Tibial nerve (tissue), 4 donors: ENCODE results near the gene UQCR11. TPM values are rescaled to one million over a fixed set of nuclear protein-coding genes. Genes with fewer than 3 reads are reported as not detected.

Experiments
- DNase-seq, 2 donors: peaks; one replicate each; pipeline ENCODE4 v3.0.0-alpha.2; 2019; ENCODE audit warnings: low spot score in 2 of 2
- H3K27ac ChIP-seq, 4 donors: fragments of 200-600 bp; sonication (generic) in 3 of 4; one replicate each; pipeline ENCODE4 v1.5.1; 2017 to 2019; ENCODE audit warnings: mild to moderate bottlenecking in 1 of 4
- H3K27me3 ChIP-seq, 2 donors: fragments of 200-600 bp; sonication (generic) in 1 of 2; one replicate each; pipeline versions ENCODE4 v1.5.1 to v1.6.0; 2017 to 2019
- H3K36me3 ChIP-seq, 3 donors: fragments of 200-600 bp; sonication (generic); one replicate each; pipeline ENCODE4 v1.5.1; 2018 to 2019
- H3K4me1 ChIP-seq, 4 donors: fragments of 200-600 bp; sonication (generic) in 3 of 4; one replicate each; pipeline ENCODE4 v1.5.1; 2017 to 2019
- H3K4me3 ChIP-seq, 4 donors: fragments of 200-600 bp; sonication (generic) in 3 of 4; one replicate each; pipeline ENCODE4 v1.5.1; 2017 to 2019; ENCODE audit warnings: mild to moderate bottlenecking in 1 of 4, moderate library complexity in 1 of 4
- H3K9me3 ChIP-seq, 4 donors: fragments of 200-600 bp; sonication (generic) in 3 of 4; one replicate each; pipeline ENCODE4 v1.5.1; 2017 to 2019
- CTCF ChIP-seq, 5 experiments: fragments of 200-600 bp in 3 of 5; fragments of 450-650 bp in 2 of 5; sonication (generic) in 3 of 5; IDR thresholded peaks; one replicate each; pipeline ENCODE4 v1.5.1; 2016 to 2019; ENCODE audit warnings: antibody characterized with exemption in 5 of 5, mild to moderate bottlenecking in 3 of 5, moderate library complexity in 2 of 5
- EP300 ChIP-seq, 2 donors: sonication (generic); formaldehyde crosslinking; IDR thresholded peaks; one replicate each; pipeline ENCODE4 v1.6.1; 2017; ENCODE audit warnings: antibody characterized with exemption in 2 of 2, mild to moderate bottlenecking in 1 of 2
- POLR2A ChIP-seq, 2 donors: fragments of 450-650 bp; IDR thresholded peaks; one replicate each; pipeline ENCODE4 v1.6.1; 2017; ENCODE audit warnings: antibody characterized with exemption in 2 of 2, mild to moderate bottlenecking in 2 of 2, moderate library complexity in 2 of 2
- WGBS, 2 donors: methylation state at CpG; one replicate each; pipeline ENCODE4 v1.1.5; 2018; 5-methylcytosine and 5-hydroxymethylcytosine counted together
- total RNA-seq, 4 donors: library from RNA; depleted of rRNA; stranded (reverse); fragments of >200 nt; gene quantifications; one replicate each; pipeline ENCODE4 v1.1.0, GENCODE V29; 2016

Gene UQCR11
- total RNA-seq, 4 donors from 2014 or later: 58.8 to 95.7 (median 66.0) TPM

DNA sequence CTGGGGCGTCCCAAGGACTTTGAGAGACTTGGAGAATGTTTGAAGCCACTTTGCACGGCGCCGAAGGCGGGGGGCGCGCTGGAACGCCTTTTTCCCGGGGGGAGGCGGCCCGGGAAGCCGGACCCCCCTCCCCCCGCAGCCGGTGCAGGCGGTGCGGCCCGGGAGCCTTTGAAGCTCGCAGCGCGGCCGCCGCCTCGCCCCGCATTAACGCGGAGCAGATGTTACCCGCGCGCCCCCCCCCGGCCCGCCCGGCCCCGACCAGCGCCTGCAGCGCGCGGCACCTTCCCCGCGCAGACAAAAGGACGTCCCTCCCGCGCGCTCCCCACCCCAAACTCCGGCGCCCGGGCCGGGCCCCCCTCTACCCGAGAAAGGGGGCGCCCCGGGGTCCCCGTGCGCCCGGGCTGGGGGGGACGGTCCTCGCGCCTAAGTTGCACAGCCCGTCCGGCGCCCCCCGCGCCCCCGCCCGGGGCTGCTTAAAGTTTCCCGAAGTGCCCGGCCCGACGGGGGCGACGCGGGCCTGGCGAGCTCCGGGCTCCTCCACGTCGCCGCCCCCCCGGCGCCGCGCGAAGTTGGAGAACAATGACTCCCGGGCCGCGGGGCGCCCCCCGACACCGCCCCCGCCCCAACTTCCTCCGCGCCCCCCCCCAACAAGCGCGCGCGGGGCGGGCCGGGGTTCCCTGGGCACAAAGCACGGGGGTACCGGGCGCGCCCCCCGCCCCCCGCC is 46.5 kb upstream of the UQCR11 start:
- peak in 1 of 2 donors; percentile 9 for DNase-seq
- H3K27me3 ChIP-seq: no peaks in the 10 kb centered on the region
- WGBS, 2 donors: 0 to 2% methylated on average over 5 to 24 of the region's 101 CpGs
- H3K36me3 ChIP-seq: peaks cover 0 to 31% (median 0%) of the 10 kb centered on the region in 3 donors
- peak overlapping the region; percentile 79 to 98 (median 85) for H3K4me3 ChIP-seq
- peak overlapping the region; percentile 71 to 90 (median 84) for H3K27ac ChIP-seq
- peaks cover 0 to 45% (median 20%) of the 10 kb centered on the region in 4 donors for H3K4me1 ChIP-seq
- no peak for TF ChIP-seq EP300 (IDR thresholded peaks at IDR 0.05)
- TF ChIP-seq CTCF (IDR thresholded peaks at IDR 0.05): peak in 1 of 5 experiments; percentile 10
- H3K9me3 ChIP-seq: no peaks in the 10 kb centered on the region

DNA sequence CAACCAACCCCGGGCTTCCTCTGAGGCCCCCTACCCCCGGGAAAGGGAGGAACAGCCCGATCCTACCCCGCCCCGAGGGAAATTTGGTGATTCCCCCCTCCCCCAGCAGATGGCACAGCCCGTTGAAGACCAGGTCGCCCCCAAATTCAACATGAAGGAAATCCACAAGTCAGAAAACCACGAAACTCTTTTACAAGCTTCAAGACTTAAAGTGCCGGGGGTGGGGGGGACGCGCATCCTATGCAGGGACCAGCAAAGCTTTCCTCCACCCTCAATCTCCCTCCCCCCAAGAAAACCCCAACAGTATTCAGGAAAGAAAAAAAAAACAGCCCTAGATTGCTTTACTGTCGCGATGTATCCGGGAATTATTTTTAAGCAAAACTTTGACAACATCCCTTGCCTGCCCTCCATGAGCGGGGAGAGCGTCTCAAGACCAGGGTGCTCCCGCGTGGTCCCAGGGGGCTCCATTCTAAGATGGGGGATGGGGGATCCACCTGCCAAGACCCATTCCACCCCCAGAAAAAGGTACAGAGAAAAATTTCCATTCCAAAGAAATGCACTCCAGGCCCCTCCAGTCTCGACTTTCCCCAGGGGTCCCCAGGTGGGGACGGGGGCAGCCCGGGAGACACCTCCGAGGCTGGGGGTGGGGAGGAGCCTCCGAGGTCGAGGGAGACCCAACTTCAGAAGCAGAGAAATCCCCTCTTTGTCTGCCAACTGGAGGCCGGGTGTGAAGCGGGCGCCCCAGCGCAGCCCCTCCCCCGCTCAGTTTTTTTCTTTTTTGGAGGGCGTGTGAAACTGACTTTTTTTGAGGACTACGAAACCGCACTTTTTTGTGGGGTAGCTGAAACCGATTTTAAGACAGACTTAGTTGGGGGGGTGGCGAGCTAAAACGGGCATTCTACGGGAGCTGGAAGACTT is 45.6 kb upstream of the UQCR11 start:
- no peak for DNase-seq
- H3K4me1 ChIP-seq: peaks cover 0 to 45% (median 20%) of the 10 kb centered on the region in 4 donors
- H3K9me3 ChIP-seq: no peaks in the 10 kb centered on the region
- H3K27ac ChIP-seq: peak overlapping the region in 3 of 4 donors; percentile 81 to 90 (median 88)
- H3K36me3 ChIP-seq: peaks cover 0 to 40% (median 1%) of the 10 kb centered on the region in 3 donors
- H3K4me3 ChIP-seq: peak overlapping the region; percentile 79 to 98 (median 85)
- TF ChIP-seq EP300 (IDR thresholded peaks at IDR 0.05) (no peak), CTCF (IDR thresholded peaks at IDR 0.05) (peak in 1 of 5 experiments; percentile 11), POLR2A (IDR thresholded peaks at IDR 0.05) (no peak)
- 3 to 4% methylated on average over 36 of the region's 36 CpGs for WGBS, 2 donors
- no peaks in the 10 kb centered on the region for H3K27me3 ChIP-seq

GRCh38 chr19:1649706-1650649 is 44.7 kb upstream of the UQCR11 start:
- Histone ChIP-seq H3K27me3 (no peaks in the 10 kb centered on the region), H3K9me3 (no peaks in the 10 kb centered on the region), H3K27ac (peak overlapping the region in 3 of 4 donors; percentile 36 to 90 (median 88)), H3K36me3 (peaks cover 0 to 49% (median 6%) of the 10 kb centered on the region in 3 donors), H3K4me3 (peak overlapping the region in 1 of 4 donors; percentile 98), H3K4me1 (peaks cover 0 to 45% (median 20%) of the 10 kb centered on the region in 4 donors)
- TF ChIP-seq CTCF (IDR thresholded peaks at IDR 0.05) (no peak), EP300 (IDR thresholded peaks at IDR 0.05) (no peak), POLR2A (IDR thresholded peaks at IDR 0.05) (no peak)
- 75 to 77% methylated on average over 11 to 20 of the region's 20 CpGs for WGBS, 2 donors
- DNase-seq: no peak

DNA sequence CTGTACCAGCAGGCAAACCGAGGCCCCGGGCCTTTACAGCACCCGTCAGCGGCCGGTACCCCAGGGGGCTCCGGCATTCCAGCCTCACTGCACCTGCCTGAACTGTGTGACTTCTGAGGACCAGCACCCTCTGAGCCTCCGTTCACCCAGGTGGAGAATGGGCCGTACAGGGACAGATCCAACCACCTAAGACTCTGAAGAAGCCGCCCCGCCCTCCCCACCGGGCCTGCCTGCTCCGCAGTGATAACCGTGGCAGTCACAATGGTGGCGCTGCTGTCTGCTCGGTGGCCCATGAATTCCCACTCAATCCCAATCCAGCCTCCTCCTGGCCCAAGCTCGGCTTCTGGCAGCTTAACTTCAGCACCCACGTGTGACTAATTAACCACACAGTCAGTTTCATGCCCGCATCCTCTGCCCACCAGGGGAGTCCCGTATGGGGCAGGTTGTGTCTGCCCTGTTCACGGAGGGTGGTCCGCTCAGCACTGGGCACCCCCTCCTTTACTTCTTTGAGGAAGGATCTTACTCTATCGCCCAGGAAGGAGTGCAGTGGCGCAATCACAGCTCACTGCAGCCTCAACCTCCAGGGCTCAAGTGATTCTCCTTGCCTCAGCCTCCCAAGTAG is 43.8 kb upstream of the UQCR11 start:
- Histone ChIP-seq H3K4me1 (peaks cover 0 to 44% (median 20%) of the 10 kb centered on the region in 4 donors), H3K36me3 (peaks cover 0 to 58% (median 6%) of the 10 kb centered on the region in 3 donors), H3K9me3 (no peaks in the 10 kb centered on the region), H3K4me3 (no peak overlapping the region), H3K27me3 (no peaks in the 10 kb centered on the region), H3K27ac (peak overlapping the region in 1 of 4 donors; percentile 88)
- TF ChIP-seq EP300 (IDR thresholded peaks at IDR 0.05) (no peak), CTCF (IDR thresholded peaks at IDR 0.05) (no peak), POLR2A (IDR thresholded peaks at IDR 0.05) (no peak)
- DNase-seq: no peak
- 84 to 87% methylated on average over 13 to 23 of the region's 23 CpGs for WGBS, 2 donors
